GM13977 (cell line): ENCODE data around the gene OR13C2.
"Not testable (repeated sequence)": the region's sequence is repeated elsewhere in the genome, so short reads cannot be mapped to it uniquely, and the experiment has no call there.

Experiments
- DNase-seq: peaks from one replicate; pipeline ENCODE4 v3.0.0; 2012; ENCODE audit warnings: low spot score
- CTCF ChIP-seq: IDR thresholded peaks from 2 replicates; pipeline ENCODE4 v1.5.1; 2012; ENCODE audit warnings: mild to moderate bottlenecking, control low read depth; ENCODE audit not compliant: insufficient read depth; ENCODE audit errors: extremely low read depth, missing control alignments
- in situ Hi-C: fragments of 300-500 bp; cut with MboI; formaldehyde crosslinking; loops from one replicate; pipeline ENCODE4 v1.12.0; 2022; ENCODE audit warnings: low sequenced_read_pairs, low pct_unique_long_range_greater_than_20kb, mixed read lengths, inconsistent platforms; ENCODE audit not compliant: unreplicated experiment

The OR13C2 gene

GRCh38 chr9:104605527-104605926, at the start of gene OR13C2:
Gene OR13C2, minus strand, starts transcription at chr9:104605627. Its CDS starts 0 bp downstream, at chr9:104605627.
- DNase-seq, in situ Hi-C loops: not testable (repeated sequence)

GRCh38 chr9:104635456-104635855, 30.0 kb upstream of the OR13C2 start:
- no peak for TF ChIP-seq CTCF
- in situ Hi-C loops: no loop called here
- DNase-seq: no peak

GRCh38 chr9:104633976-104634520, 28.6 kb upstream of the OR13C2 start:
- in situ Hi-C loops: no loop called here
- DNase-seq: no peak
- TF ChIP-seq CTCF: no peak

GRCh38 chr9:104625964-104626363, 20.5 kb upstream of the OR13C2 start:
- in situ Hi-C loops, DNase-seq: not testable (repeated sequence)

- no peak for DNase-seq
- TF ChIP-seq CTCF: no peak
- in situ Hi-C loops: no loop called here
Measured at GRCh38 chr9:104618104-104618503, 12.7 kb upstream of the OR13C2 start, which contains the start of gene OR13C9. Gene OR13C9, minus strand, starts transcription at chr9:104618204. Its CDS starts 0 bp downstream, at chr9:104618204.

GRCh38 chr9:104617418-104617817, 12.0 kb upstream of the OR13C2 start:
- TF ChIP-seq CTCF: no peak
- no peak for DNase-seq
- in situ Hi-C loops: no loop called here

- DNase-seq: no peak
- in situ Hi-C loops: no loop called here
- TF ChIP-seq CTCF: no peak
Measured at GRCh38 chr9:104611213-104611612, 5.8 kb upstream of the OR13C2 start.

GRCh38 chr9:104608336-104608735, 2.9 kb upstream of the OR13C2 start:
- in situ Hi-C loops: no loop called here
- DNase-seq: no peak

More at GRCh38 chr9:104608336-104608735, 2.9 kb upstream of the OR13C2 start:
- TF ChIP-seq CTCF: peak; percentile 15
